Heart left ventricle (tissue), 16 donors: ENCODE results near the gene STEAP1. TPM values are rescaled to one million over a fixed set of nuclear protein-coding genes. Genes with fewer than 3 reads are reported as not detected.

Source experiments
- ATAC-seq, 4 donors: fragments of 200-7000 bp; cut with Tn5 transposase; one replicate each; pipeline ENCODE4 v1.9.1; 2020 to 2022; ENCODE audit warnings: moderate library complexity in 4 of 4, mild to moderate bottlenecking in 3 of 4, moderate number of reproducible peaks in 1 of 4
- DNase-seq, 5 donors: peaks; one replicate each; pipeline ENCODE4 v3.0.0-alpha.2; 2020
- H3K27ac ChIP-seq, 12 donors: fragments of 200-600 bp; sonication (generic) in 4 of 12; one replicate each; pipeline versions ENCODE4 v1.5.0 to v1.8.0; 2016 to 2022; ENCODE audit warnings: mild to moderate bottlenecking in 2 of 12
- H3K27me3 ChIP-seq, 9 donors: fragments of 200-600 bp; sonication (generic) in 2 of 9; one replicate each; pipeline versions ENCODE4 v1.5.1 to v1.8.0; 2016 to 2022; ENCODE audit warnings: mild to moderate bottlenecking in 3 of 9
- H3K36me3 ChIP-seq, 9 donors: fragments of 200-600 bp; sonication (generic) in 2 of 9; one replicate each; pipeline versions ENCODE4 v1.5.0 to v1.8.0; 2018 to 2022; ENCODE audit warnings: mild to moderate bottlenecking in 2 of 9
- H3K4me1 ChIP-seq, 12 donors: fragments of 200-600 bp; sonication (generic) in 4 of 12; one replicate each; pipeline versions ENCODE4 v1.5.0 to v1.8.0; 2016 to 2022; ENCODE audit warnings: mild to moderate bottlenecking in 3 of 12
- H3K4me3 ChIP-seq, 12 donors: fragments of 200-600 bp; sonication (generic) in 4 of 12; one replicate each; pipeline versions ENCODE4 v1.5.0 to v1.8.0; 2017 to 2022; ENCODE audit warnings: mild to moderate bottlenecking in 9 of 12, moderate library complexity in 4 of 12
- H3K9me3 ChIP-seq, 12 donors: fragments of 200-600 bp; sonication (generic) in 4 of 12; one replicate each; pipeline versions ENCODE4 v1.5.0 to v1.8.0; 2016 to 2022; ENCODE audit warnings: mild to moderate bottlenecking in 1 of 12
- POLR2A ChIP-seq, 2 donors: fragments of 450-650 bp; IDR thresholded peaks; one replicate each; pipeline ENCODE4 v1.6.1; 2017; ENCODE audit warnings: antibody characterized with exemption in 2 of 2, mild to moderate bottlenecking in 2 of 2, moderate library complexity in 2 of 2
- WGBS, 4 donors: extraction: QIAGEN DNeasy Blood & Tissue Kit in 2 of 4; methylation state at CpG; one replicate each; pipeline versions ENCODE4 v1.1.5 to v1.1.7; 2013 to 2018; 5-methylcytosine and 5-hydroxymethylcytosine counted together
- intact Hi-C, 10 donors: fragments of 100-400 bp; cut with DNase I; formaldehyde crosslinking; loops; one replicate each; pipeline versions ENCODE4 v1.11.1 to v1.14.2; 2022
- polyA plus RNA-seq, 2 donors: library from polyadenylated mRNA; stranded (reverse); fragments of 200-250 nt; gene quantifications; one replicate each; pipeline ENCODE4 v1.2.3, GENCODE V29; 2013
- total RNA-seq, 9 donors: library from RNA; depleted of rRNA in 2 of 9; stranded (reverse); fragments of >200 nt in 2 of 9; fragmentation: NEBNext Ultra II Directional in 3 of 9; extraction: Animal tissue kit (Norgen Biotek cat#: 25700) in 3 of 9; gene quantifications; one replicate each; pipeline versions ENCODE4 v1.1.0 to v1.2.4, GENCODE V29; 2016 to 2023
- TF ChIP-seq, protein P1 (sequence below), 12 donors: fragments of 200-600 bp; sonication (generic) in 4 of 12; IDR thresholded peaks; one replicate each; pipeline versions ENCODE4 v1.5.0 to v1.8.0; 2018 to 2022; ENCODE audit warnings: antibody characterized with exemption in 12 of 12, mild to moderate bottlenecking in 5 of 12
- donor health status: ischemic (EF 13 %, LVEDD 7.1; RV severe dilation, severe dysfunction).
- donor health status: healthy with polysubstance abuse.
- donor health status: DM: no; HTN: yes; CAD: no.
- donor health status: DM: no; HTN: no; CAD: no.
- donor health status: ischemic (EF 25% LVEDD 6.9; RV normal size, moderate dysfunction).
- donor health status: ischemic (EF 25% LVEDD 5.7; RV mildly dilated, moderate dysfunction).
- donor health status: healthy.
- donor health status: DM: yes; HTN: yes; CAD: no.
- donor health status: ischemic (EF 35%, LVEDD 5.7; RV mildly dilated, moderate dysfunction).
- donor health status: nonischemic (EF 11% LVEDD 7.7; RV severe dilation, severe dysfunction).
- donor health status: DM: yes; HTN: yes; CAD: no.
- donor health status: PGD.
- donor health status: ischemic (EF 29% LVEDD 5.4; RV normal size, mild dysfunction).
- donor health status: nonischemic (EF 23%, LVEDD 6.1; RV moderate dilation, normal function).

The STEAP1 gene
- total and polyA plus RNA-seq, 11 donors, result 0.34 to 8.3 (median 0.82) TPM

DNA sequence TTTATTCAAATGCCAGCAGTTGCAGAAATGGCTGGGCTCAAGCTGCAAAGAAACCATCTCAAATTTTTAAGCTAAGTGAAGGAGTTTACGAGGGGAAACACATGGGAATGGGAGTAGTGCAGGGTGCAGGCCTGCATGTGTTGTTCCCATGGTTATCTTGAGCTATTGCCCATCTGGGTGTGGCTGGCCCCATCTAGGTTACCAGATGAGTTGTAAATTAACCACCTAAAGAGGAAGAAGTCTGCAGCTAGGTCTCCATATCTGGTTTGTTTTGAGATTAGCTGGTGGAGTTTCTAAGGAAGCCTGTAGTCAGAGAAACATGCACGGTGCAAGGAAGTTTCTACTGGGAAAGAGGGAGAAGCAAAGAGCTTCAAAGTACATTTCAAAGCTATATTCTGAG, 34.0 kb downstream of the STEAP1 start:
- TF ChIP-seq, protein P1, sequence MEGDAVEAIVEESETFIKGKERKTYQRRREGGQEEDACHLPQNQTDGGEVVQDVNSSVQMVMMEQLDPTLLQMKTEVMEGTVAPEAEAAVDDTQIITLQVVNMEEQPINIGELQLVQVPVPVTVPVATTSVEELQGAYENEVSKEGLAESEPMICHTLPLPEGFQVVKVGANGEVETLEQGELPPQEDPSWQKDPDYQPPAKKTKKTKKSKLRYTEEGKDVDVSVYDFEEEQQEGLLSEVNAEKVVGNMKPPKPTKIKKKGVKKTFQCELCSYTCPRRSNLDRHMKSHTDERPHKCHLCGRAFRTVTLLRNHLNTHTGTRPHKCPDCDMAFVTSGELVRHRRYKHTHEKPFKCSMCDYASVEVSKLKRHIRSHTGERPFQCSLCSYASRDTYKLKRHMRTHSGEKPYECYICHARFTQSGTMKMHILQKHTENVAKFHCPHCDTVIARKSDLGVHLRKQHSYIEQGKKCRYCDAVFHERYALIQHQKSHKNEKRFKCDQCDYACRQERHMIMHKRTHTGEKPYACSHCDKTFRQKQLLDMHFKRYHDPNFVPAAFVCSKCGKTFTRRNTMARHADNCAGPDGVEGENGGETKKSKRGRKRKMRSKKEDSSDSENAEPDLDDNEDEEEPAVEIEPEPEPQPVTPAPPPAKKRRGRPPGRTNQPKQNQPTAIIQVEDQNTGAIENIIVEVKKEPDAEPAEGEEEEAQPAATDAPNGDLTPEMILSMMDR (IDR thresholded peaks at IDR 0.05), result no peak
- no peak for TF ChIP-seq POLR2A (IDR thresholded peaks at IDR 0.05)
- Histone ChIP-seq H3K36me3 (no peaks in the 10 kb centered on the region), H3K27ac (no peak overlapping the region), H3K4me3 (no peak overlapping the region), H3K4me1 (no peaks in the 10 kb centered on the region), H3K27me3 (no peaks in the 10 kb centered on the region), H3K9me3 (peaks cover 0 to 5% (median 0%) of the 10 kb centered on the region in 12 donors)
- no peak for ATAC-seq
- intact Hi-C loops, result no loop called here
- 55 to 68% (median 63%) methylated on average over 2 of the region's 2 CpGs for WGBS, 4 donors
- no peak for DNase-seq

DNA sequence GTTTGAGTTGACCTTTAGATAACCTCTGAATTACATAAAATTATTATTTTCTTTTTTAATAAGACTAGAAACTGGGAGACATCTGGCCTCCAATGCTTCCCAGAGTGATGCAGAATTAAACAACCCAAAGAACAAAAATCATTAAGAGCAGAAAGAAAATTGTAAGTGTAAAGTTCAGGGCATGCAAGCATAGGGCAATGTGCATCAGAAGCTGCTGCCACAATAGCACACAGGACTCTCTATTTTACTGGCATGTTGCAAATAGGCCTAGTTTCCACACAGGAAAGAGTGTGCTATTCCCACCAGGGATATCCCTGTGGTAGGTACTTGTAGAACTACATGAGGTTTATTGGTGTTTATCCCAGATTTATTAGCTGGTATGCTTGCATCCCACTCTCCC, 36.7 kb downstream of the STEAP1 start:
- TF ChIP-seq, protein P1 (IDR thresholded peaks at IDR 0.05), result no peak
- TF ChIP-seq POLR2A (IDR thresholded peaks at IDR 0.05), result no peak
- Histone ChIP-seq H3K27ac (no peak overlapping the region), H3K36me3 (no peaks in the 10 kb centered on the region), H3K4me1 (no peaks in the 10 kb centered on the region), H3K9me3 (peaks cover 0 to 5% (median 0%) of the 10 kb centered on the region in 12 donors), H3K27me3 (no peaks in the 10 kb centered on the region), H3K4me3 (no peak overlapping the region)
- no peak for ATAC-seq
- no peak for DNase-seq
- intact Hi-C loops, result no loop called here

DNA sequence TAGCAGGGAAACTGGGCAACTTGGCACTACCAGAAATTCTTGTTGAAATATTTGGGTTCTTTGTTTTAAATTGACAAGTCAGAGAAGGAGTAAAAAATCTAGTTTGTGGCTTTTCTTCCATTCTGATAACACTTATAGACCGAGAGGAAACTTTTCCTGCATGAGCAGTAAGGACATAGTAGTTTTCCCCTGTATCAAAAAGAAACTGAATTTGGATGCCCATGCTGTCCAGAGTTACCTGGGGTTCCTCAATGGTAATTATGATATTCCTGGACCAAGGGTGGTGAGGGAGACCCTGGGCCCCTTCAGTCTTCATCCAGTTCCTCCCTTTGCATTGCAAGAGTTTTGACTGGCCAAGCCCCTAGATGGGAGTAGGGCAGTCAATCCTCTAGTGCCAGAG, 37.4 kb downstream of the STEAP1 start:
- intact Hi-C loops, result no loop called here
- Histone ChIP-seq H3K9me3 (peaks cover 0 to 5% (median 0%) of the 10 kb centered on the region in 12 donors), H3K4me1 (no peaks in the 10 kb centered on the region), H3K27me3 (no peaks in the 10 kb centered on the region), H3K27ac (no peak overlapping the region), H3K4me3 (no peak overlapping the region), H3K36me3 (no peaks in the 10 kb centered on the region)
- DNase-seq (no peak), ATAC-seq (no peak)
- TF ChIP-seq POLR2A (IDR thresholded peaks at IDR 0.05), result no peak
- TF ChIP-seq, protein P1 (IDR thresholded peaks at IDR 0.05), result no peak
- WGBS, 4 donors, result 46 to 52% (median 47%) methylated on average over 1 of the region's 1 CpG

DNA sequence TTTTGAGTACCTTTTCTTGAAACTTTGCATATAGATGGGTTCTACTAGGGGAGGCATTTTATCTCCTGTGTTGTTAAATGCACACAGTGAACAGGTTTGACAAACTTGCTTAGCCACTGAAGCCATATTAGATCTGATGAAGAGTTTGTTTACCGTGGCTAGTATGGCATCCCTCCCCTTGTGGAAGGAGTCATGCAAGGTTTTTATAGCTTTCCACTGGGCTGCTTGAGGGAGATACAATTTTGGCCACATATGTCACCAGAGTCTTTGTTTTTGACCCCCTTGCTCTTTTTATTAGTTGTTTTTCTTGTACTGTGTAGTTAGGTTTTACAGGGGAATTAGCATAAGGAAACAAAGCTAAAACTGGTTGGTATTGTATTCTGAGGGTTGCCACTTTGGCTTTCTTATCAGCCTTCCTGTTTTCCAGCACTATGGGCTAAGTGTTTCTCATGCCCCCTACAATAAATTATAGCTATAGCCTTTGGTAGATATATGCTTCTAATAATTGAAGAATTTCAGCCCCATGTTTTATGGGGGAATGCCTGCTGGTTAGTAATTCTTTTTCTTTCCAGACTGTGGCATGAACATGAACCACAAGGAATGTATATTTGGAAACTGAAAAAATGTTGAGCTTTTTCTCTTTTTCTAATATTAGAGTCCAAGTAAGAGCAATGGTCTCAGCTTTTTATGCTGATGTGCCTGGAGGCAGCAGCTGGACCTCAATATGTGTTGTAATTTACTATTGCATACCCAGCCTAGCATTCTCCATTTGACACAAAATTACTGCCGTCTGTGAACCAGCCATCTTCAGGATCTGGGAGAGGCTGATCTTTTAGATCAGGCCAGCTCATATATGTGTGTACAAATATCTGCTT, 38.8 kb downstream of the STEAP1 start:
- H3K36me3 ChIP-seq, result no peaks in the 10 kb centered on the region
- no peaks in the 10 kb centered on the region for H3K27me3 ChIP-seq
- no peak overlapping the region for H3K4me3 ChIP-seq
- H3K4me1 ChIP-seq, result no peaks in the 10 kb centered on the region
- no peak for TF ChIP-seq POLR2A (IDR thresholded peaks at IDR 0.05)
- TF ChIP-seq, protein P1 (IDR thresholded peaks at IDR 0.05), result no peak
- peaks cover 0 to 5% (median 0%) of the 10 kb centered on the region in 12 donors for H3K9me3 ChIP-seq
- 58 to 90% (median 67%) methylated on average over 2 of the region's 2 CpGs for WGBS, 4 donors
- intact Hi-C loops, result no loop called here
- DNase-seq, result no peak
- no peak for ATAC-seq
- H3K27ac ChIP-seq, result no peak overlapping the region
